NCI-H1105 treated with DMSO at 0.1 percent for 48 hours (cell line): Measurements from ENCODE around the gene FAM156B.
"Not testable (repeated sequence)": the region's sequence is repeated elsewhere in the genome, so short reads cannot be mapped to it uniquely, and the experiment has no call there.

Source experiments
- DNase-seq: peaks from one replicate; lab custom pipeline; 2025; lab: John Stamatoyannopoulos, UW

FAM156B gene, protein sequence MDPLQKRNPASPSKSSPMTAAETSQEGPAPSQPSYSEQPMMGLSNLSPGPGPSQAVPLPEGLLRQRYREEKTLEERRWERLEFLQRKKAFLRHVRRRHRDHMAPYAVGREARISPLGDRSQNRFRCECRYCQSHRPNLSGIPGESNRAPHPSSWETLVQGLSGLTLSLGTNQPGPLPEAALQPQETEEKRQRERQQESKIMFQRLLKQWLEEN

DNA sequence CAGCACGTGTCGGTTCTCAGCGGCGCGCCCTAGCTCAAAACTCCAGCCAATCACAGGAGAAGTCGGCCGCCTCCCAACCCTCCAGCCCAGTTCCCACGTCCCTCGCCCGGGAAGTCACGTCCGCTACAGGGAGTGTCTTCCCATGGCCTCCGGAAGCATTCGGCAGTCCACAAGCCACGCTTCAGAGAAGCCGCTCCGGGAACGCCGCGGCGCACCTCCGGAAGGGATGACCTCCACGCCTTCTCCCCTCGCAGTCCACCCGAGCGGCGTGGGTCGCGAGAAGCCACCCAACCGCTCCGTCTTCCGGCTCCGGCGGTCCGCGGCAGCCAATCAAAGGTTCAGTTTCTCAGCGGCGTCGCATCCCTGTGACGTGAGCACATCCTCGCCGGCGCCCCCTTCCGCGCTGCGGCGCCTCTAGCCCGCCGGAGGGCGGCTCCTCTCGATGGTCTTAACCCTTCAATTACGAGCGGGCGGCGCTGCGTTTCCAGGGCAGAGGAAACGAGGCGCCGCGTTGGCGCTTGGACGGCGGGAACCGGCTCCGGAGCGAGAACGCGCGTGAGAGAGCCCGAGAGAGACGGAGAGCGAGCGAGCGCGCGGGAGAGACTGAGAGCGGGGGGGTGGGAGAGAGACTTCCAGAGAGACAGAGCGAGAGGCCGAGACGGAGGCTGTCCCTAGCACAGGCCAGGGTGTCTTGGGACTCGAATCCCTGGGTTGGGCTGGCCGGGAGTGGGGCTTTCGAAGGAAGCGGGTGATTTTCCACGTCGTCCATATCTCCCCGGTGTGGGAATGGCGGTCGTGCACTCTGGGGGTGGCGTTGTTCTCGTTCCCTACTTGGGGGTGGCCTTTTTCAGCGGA is at the start of gene FAM156B:
FAM156B (plus strand) TSS at position 476 of the 855 bp plus-strand sequence. CDS start 9,896 bp downstream, outside the sequence.
- not testable (repeated sequence) for DNase-seq

DNA sequence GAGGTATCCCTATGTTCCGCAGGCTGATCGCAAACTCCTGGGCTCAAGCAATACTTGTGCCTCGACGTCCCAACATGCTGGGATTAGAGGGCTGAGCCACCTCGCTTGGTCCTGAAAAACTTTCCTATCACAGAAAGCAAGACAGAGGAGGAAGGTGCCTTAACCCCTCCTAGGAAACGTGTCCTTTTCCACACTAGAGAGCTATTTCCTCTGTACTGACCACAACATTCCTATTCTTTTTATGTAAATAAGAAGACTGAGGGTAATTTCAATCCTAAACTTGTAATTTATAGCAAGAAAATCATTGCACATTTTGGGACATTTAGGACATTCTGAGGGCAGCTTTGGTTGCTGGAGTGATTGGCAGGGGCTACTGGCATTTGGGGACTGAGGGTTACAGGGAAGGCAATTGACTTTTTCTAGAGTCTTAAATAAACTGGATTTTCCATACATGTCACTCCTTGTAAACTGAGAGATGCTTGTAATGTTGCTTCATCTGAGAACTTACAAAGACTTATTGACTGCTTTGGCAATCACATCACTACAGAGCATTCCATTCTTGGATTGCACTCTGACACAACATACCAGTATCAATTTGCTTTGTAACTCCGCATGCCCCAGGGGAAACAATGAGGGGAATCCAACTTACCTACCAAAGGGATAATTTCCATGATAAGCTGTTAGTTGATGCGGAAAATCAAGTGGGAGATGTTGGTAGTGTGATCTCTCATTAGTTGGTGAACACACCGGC is 44.8 kb upstream of the FAM156B start:
- DNase-seq: no peak

DNA sequence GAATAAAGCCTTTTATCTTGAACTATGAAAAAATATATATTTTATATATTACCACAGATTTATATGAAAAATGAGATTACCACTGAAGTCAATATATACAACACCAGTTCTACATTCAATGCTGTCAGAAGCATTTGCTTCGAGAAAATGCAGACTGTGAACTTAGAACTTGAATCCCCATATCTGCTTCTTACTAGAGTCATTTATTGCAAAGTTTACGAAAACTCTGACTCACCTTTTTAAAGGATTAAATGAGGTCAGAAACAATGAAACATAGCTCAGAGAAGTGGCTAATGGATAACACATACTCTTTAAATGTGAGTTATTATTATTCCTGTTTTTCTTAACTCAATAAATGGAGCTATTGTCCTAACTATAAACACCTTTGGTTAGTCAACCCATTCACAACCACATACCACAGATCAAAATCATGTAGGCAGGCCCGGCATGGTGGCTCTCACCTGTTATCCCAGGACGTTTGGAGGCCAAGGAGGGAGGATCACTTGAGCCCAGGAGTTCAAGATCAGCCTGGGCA is 40.1 kb upstream of the FAM156B start:
- not testable (repeated sequence) for DNase-seq

DNA sequence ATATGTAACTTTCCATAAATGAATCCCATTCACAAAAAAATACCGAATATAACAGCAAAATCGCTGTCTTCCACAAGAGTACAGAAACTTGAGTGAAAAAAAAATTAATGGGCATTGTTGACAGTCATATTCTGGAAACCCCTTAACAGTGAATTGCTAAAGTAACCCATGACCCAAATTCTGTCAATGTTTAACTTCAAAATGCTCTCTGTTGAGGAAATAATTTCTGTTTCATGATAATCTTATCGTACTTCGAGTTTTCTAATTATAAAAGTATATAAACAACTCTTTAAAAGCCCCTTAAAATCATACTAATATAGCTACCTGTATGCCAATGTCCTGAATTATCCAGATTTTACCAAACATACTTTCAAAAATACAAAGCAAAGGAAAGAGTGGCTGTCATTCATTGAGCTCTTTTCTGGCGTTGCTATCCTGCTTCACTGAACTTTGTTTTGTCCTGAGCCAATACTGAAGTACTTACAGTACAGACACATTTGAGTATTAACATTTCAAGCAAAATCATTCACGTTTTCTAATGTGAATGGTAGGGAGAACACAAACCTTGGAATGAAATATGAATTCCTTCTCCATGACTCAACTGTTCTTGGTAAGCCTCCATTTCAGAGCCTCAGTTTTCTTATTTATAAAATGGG is 31.7 kb upstream of the FAM156B start:
- DNase-seq: no peak

DNA sequence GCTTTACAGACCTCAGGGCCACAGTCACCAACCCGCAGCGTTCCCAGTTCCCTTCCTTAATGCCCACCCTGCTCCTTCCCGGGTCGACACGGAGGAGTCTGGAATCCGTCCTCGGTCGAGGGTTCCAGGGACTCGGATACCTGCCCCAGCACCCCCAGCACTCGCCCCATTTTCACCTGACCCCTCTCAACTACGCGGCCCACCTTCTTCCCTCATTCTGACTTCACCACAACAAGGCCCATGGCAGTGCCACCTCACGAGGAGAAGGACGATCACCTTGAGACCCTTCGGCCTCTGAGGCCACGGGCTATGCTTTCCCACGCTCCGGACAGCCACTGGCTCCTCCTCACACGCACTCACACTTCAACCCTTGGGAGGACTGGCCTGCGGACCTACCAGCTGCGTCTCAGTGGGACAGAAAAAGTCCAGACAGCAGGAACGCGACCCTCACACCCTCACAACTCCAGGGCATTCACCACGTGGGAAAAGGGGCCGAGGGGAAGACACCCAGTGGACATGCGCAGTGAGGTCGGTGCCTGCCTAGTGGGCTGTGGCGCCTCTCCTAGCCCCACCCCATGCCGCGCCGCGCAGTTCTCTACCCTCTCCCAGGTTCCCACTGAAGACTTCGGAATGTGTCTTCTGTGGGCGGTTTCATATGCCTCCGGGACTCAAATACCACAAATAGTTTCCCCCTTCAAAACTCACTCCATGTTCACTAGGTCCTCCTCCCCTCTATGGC is 29.4 kb upstream of the FAM156B start, which contains the start of gene XAGE3:
XAGE3 (minus strand) TSS at position 474 of the 739 bp plus-strand sequence. CDS start 950 bp downstream, outside the sequence.
- no peak for DNase-seq

DNA sequence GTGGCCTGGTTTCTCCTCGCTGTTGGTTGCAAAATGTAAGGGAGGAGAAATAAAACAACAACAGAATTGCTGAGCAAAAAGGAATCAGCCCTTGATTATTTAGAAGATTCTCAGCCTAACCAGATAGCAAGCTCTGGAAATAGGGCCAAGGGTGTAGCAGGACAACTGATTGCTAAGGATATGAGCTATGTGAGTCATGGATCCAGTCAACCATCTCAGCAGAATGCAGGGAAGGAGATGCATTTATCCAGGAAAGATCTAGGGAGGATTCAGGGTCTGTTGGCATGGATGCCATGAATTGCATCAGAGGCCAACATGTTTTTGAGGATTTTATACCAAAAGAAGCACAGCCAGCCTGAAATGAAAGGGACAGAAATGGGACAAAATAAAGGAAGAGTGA is 27.1 kb upstream of the FAM156B start:
- DNase-seq: no peak

DNA sequence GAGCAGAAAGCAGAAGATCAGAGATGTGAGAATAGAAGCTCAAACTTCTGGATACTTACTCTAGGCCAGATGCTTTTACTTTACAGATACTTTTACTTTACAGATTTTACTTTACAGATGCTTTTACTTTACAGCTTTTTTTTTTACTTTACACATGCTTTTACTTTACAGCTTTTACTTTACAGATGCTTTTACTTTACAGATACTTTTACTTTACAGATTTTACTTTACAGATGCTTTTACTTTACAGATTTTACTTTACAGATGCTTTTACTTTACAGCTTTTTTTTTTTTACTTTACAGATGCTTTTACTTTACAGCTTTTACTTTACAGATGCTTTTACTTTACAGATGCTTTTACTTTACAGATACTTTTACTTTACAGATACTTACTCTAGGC is 23.3 kb upstream of the FAM156B start:
- DNase-seq: not testable (repeated sequence)

DNA sequence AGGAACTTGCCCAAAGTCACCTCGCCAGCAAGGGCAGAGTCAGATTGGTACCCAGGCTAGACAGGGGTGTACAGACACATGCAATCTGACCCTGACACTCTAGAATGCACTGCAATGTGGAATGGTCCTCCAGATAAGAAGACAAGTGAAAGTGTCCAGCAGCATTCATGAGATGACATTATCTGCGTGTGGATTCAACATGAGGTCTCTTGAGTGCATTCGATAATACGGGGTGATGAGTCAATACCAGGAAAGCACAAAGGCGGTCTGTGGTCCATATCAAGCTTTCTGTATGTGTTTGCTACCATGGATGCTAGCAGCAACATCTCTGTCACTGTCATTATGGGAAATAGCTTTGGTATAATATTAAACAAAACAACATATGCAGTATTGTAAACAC is 22.5 kb upstream of the FAM156B start:
- no peak for DNase-seq

DNA sequence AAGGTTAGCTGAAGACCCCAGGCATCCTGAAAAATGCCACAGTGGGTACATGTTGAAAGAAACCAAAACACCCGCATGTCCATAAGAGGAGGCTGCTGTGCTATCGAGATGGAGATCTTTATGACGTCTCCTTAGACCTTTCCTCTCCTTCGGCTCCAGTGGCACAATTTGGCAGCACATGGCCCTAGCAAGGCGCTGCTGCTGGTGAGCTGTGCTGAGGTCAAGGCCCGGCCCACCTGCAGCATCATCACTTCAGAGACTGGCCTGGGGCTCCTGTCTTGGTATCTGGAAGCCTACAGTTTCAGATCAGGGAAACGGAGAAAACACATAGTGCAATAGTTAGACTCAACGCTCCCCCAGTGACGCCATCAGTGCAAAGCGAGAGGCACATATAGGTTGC is 21.7 kb upstream of the FAM156B start:
- DNase-seq: not testable (repeated sequence)

DNA sequence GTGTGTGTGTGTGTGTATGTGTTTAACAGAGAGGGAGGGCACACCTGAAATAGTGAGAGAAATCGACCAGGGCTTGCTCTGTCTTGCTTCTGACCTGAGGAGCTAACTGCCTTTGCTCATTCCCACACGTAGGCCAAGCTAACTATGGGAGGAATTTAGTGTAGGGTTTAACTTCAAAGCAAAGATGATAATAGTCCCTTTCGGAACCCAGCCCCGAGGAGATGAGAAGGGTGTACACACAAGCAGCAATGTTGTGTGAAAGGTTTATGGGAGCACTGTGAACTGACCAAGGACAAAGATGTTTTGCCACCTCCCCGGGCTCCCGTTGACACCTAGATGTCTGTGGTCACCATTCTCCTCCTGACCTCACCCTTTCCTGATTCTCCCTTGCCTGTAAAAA is 20.7 kb upstream of the FAM156B start:
- DNase-seq: not testable (repeated sequence)

DNA sequence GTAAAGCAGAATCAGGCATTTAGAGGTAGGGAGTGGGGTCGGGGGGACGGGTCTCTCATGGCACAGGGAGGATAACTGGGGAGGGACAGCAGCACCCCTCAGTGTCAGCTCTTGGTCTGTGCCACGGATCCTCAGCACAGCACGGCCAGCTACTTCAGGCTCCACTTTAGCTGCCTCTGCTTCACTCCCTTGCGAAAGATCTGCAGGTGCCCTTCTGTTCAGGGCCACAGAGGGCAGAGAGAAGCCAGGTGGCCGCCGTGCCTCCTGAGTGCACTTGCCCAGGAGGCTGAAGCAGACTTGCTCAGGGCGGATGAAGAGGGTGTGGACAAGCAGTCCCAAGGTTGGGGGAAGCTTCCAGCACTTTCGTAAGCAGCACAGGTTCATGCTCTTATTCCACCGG is 9.7 kb upstream of the FAM156B start:
- DNase-seq: not testable (repeated sequence)

DNA sequence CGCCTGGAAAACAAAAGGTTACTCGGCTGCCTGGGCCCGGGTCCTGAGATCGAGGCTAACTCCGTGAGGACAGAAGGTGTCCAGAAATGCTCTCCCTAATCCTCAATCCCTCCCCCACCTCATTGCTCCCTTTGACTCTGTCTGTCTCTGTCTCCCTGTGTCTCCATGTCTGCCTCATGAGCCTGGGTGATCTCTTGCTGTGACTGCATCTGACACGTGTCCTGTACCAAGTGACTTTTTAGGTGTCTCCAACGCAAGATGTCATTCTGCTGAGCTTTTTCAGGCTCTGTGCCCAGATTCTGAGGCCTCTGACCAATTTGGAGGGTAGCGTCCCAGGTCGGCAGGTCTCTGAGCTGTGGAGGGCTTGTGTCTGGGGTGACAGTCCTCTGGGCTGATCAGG is 9.0 kb upstream of the FAM156B start:
- DNase-seq: not testable (repeated sequence)

DNA sequence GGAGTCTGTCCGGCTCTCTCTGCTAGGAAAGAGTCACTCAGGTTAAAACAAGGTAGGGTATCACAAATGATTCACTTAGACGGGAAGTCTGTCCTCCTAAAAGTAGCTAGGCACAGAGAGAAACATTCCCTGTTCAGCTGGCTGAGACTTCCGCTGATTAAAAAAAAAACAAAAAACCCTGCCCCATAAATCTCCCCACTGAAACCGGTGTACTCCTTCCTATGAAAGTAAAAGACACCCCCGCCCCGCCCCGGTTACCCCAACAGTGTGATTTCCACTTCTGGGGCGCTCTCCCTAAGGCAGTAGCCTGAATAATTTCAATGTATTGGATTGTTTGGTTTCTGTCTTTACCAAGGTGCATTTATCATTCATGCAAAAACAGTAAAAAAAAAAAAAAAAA is 692 bp upstream of the FAM156B start:
- not testable (repeated sequence) for DNase-seq

DNA sequence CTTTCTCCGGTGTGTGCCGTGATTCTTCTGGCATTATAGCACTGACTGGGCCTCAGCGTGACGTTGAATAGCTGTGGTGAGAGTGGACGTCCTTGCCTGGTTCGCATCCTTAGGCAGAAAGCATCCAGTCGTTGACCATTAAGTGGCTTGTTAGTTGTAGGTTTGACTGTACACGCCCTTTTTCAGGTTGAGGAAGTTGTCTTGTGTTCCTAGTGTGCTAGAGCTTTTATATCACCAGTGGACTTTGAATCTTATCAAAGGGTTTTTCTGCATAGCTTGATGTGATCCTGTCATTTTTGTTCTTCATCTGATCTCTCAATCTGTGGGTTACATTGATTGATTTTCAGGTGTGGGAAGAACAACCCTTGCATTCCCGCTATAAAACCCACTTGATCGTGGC is 8.4 kb downstream of the FAM156B start:
- DNase-seq: not testable (repeated sequence)

DNA sequence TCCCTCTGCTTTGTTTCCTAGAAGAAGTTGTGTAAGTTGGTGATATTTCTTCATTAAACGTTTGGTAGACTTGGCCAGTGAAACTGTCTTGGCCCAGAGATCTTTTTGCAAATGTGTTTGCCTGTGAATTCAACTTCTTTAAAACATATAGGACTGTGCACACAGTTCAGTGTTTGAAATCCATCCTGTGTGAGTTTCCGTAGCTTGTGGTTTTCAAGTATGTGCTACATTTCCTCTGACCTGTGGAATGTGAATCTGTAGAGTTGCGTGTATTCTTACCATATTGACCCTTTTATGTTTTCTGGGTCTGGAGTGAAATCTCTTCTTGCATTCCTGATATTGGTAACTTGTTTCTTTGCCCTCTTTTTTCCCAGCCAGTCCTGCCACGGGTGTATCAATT is 8.9 kb downstream of the FAM156B start:
- DNase-seq: not testable (repeated sequence)

DNA sequence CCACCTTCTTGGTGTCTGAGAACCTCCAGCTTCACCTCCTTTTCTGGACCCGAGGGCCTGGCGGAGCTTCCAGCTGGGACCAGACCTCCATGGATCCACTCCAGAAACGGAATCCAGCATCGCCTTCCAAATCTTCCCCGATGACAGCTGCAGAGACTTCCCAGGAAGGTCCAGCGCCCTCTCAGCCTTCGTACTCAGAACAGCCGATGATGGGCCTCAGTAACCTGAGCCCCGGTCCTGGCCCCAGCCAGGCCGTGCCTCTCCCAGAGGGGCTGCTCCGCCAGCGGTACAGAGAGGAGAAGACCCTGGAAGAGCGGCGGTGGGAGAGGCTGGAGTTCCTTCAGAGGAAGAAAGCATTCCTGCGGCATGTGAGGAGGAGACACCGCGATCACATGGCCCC is 10.0 kb downstream of the FAM156B start:
- not testable (repeated sequence) for DNase-seq

DNA sequence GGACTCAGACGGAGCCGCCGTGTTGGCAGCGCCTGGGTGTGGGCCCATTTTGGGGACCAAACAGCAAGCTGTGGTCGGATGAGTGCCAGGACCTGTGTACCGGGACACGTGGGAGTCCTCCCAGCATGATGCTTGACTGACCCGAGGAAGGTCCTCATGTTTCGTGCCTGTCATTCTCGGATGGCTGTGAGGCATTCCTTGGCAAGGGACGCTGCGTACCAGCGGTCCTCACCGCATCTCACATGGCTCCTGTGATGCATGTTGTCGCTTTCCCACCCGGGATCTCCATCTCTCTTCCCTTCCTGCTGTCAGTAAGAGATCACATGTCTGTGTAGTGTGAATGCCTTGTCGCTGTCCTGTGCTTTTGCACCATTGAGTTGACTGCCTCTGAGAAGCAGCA is 10.8 kb downstream of the FAM156B start:
- not testable (repeated sequence) for DNase-seq

DNA sequence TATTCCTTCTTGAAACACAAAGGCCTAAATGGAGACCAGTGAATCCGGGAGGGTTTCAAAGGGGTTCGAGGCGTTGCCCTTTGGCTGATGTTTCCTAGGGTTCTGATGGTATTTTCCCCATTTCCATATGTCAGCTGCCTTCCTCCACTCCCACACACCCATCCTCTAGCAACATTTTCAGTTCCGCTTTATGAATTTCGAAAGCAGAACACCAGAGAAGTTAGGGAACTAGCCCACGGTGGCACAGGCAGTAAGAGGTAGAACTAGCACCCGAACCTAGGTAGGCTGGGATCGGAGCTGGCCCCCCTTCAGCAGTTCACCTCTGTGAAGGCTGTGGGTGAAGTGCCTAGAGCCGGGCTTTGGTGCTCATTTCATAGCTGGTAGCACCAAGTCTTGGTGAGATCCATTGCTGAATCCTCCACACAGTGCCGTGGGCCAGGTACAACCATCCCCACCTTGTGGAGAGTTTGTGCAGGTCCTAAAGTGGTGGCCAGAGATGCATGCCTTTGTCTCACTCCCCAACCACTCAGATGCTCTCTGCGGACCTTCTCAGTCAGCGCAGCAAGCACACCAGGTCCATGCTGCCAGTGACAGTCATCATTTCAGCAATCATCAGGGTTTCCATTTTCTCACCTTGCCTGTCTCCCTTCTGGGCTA is 12.3 kb downstream of the FAM156B start:
- not testable (repeated sequence) for DNase-seq

DNA sequence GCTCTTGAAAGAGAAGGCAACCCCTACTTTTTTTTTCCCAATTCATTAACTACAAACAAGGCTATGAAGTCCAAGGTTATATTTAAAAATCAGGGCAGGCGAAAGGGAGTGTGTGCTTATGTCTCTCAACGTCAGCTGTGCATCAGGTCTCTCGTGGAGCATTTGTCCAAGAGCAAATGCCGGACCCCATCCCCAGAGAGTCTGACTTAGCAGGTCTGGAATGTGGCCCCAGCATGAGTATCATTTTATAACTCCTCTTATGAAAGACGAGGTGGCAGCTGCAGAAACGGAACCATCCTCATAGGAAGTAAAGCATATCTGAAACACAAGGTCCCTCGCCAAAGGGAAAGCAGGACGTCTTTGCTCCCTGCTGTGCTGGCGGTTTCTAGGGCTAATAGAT is 16.6 kb downstream of the FAM156B start:
- not testable (repeated sequence) for DNase-seq

DNA sequence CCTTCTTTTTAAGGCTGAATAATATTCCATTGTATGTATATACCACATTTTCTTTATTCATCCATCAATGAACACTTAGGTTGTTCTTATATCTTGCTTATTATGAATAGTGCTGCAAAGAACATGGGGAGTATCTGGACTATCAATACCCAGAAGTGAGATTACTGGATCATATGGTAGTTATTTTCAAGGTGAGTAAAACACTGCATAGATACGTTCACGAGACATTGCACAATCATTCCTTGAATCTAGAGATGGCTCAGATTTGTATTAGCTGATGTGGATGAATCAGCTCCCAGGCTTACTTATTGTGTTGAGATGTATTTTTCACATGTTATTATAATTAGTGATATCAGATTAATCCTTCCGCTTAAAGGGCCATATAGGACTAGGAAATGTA is 17.6 kb downstream of the FAM156B start:
- not testable (repeated sequence) for DNase-seq
